Adrenal gland (tissue), 5 donors: ENCODE data around the gene GUCY1A1.

ENCODE experiments used
- POLR2A ChIP-seq, 2 donors: fragments of 450-650 bp; IDR thresholded peaks; one replicate each; pipeline ENCODE4 v1.6.1; 2017; ENCODE audit warnings: antibody characterized with exemption in 2 of 2, mild to moderate bottlenecking in 2 of 2, moderate library complexity in 1 of 2
- TF ChIP-seq, protein P1 (sequence below), 6 experiments: fragments of 450-650 bp in 4 of 6; fragments of 200-600 bp in 2 of 6; sonication (generic) in 1 of 6; IDR thresholded peaks; 1 replicate in 5 of 6; 2 replicates in 1 of 6; pipeline versions ENCODE4 v1.5.1 to v1.8.0; 2016 to 2021; ENCODE audit warnings: antibody characterized with exemption in 6 of 6, mild to moderate bottlenecking in 2 of 6, moderate library complexity in 1 of 6
- donor health status: DM: no; HTN: no; CAD: no.

DNA sequence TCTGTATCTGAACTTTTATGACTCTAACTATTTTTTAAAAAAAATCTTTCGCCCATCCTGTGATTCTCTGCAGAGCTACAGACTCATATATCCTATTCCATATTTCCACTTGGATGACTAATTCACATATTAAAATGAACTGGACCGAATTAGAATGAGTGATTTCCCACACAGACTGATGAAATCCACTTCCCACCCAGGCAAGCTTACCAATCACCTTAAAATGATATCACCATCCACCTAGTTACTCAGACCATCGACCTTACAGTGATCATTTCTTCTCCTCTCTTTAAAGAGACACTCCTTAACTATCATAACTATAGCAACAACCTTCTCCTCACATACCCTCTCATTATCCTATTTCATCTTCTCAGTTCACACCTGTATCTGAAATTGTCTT lies 58.1 kb downstream of the GUCY1A1 start:
- TF ChIP-seq, protein P1, sequence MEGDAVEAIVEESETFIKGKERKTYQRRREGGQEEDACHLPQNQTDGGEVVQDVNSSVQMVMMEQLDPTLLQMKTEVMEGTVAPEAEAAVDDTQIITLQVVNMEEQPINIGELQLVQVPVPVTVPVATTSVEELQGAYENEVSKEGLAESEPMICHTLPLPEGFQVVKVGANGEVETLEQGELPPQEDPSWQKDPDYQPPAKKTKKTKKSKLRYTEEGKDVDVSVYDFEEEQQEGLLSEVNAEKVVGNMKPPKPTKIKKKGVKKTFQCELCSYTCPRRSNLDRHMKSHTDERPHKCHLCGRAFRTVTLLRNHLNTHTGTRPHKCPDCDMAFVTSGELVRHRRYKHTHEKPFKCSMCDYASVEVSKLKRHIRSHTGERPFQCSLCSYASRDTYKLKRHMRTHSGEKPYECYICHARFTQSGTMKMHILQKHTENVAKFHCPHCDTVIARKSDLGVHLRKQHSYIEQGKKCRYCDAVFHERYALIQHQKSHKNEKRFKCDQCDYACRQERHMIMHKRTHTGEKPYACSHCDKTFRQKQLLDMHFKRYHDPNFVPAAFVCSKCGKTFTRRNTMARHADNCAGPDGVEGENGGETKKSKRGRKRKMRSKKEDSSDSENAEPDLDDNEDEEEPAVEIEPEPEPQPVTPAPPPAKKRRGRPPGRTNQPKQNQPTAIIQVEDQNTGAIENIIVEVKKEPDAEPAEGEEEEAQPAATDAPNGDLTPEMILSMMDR (IDR thresholded peaks at IDR 0.05) = no peak
- TF ChIP-seq POLR2A (IDR thresholded peaks at IDR 0.05) = no peak
